Endodermal cell (in vitro differentiated cells): ENCODE measurements around the gene MGAT3. TPM values are rescaled to one million over a fixed set of nuclear protein-coding genes. Genes with fewer than 3 reads are reported as not detected.

Source experiments
- DNase-seq: peaks from one replicate; pipeline ENCODE4 v3.0.0-alpha.2; 2017
- H3K27ac ChIP-seq: 2 replicates; pipeline ENCODE4 v1.5.1; 2013; ENCODE audit warnings: mild to moderate bottlenecking, low read depth, low read length, moderate library complexity
- H3K27me3 ChIP-seq: 2 replicates; pipeline ENCODE4 v1.6.1; 2013; ENCODE audit warnings: mild to moderate bottlenecking, low read length, moderate library complexity; ENCODE audit not compliant: insufficient read depth, control insufficient read depth, poor library complexity, severe bottlenecking
- H3K36me3 ChIP-seq: 2 replicates; pipeline ENCODE4 v1.7.0; 2013; ENCODE audit warnings: mild to moderate bottlenecking, low read length, moderate library complexity; ENCODE audit not compliant: control insufficient read depth, insufficient read depth
- H3K4me1 ChIP-seq: one replicate; pipeline ENCODE4 v1.7.0; 2013; ENCODE audit warnings: low read length; ENCODE audit not compliant: control insufficient read depth, insufficient read depth
- H3K4me3 ChIP-seq: 2 replicates; pipeline ENCODE4 v1.5.1; 2013; ENCODE audit warnings: mild to moderate bottlenecking, low read length, moderate library complexity
- H3K9ac ChIP-seq: 2 replicates; pipeline ENCODE4 v1.6.1; 2013; ENCODE audit warnings: mild to moderate bottlenecking, low read length, moderate library complexity; ENCODE audit not compliant: poor library complexity, severe bottlenecking; ENCODE audit errors: extremely low read depth
- H3K9me3 ChIP-seq: 2 replicates; pipeline ENCODE4 v1.6.1; 2013; ENCODE audit warnings: mild to moderate bottlenecking, low read length, moderate library complexity; ENCODE audit not compliant: control insufficient read depth
- H3K27ac Mint-ChIP-seq: 2 replicates; pipeline ENCODE4 v1.8.0; 2020; ENCODE audit warnings: mixed read lengths
- H3K27me3 Mint-ChIP-seq: 2 replicates; pipeline ENCODE4 v1.8.0; 2021; ENCODE audit warnings: mild to moderate bottlenecking, mixed read lengths; ENCODE audit not compliant: insufficient read depth
- H3K36me3 Mint-ChIP-seq: 2 replicates; pipeline ENCODE4 v1.8.0; 2020; ENCODE audit warnings: low read depth, mixed read lengths
- H3K4me1 Mint-ChIP-seq: 2 replicates; pipeline ENCODE4 v1.8.0; 2020; ENCODE audit warnings: mixed read lengths
- H3K4me3 Mint-ChIP-seq: 2 replicates; pipeline ENCODE4 v1.8.0; 2020; ENCODE audit warnings: mild to moderate bottlenecking, moderate library complexity, mixed read lengths
- H3K9me3 Mint-ChIP-seq: 2 replicates; pipeline ENCODE4 v1.8.0; 2020; ENCODE audit warnings: mild to moderate bottlenecking, mixed read lengths
- WGBS, 2 experiments: methylation state at CpG; one replicate each; pipeline versions ENCODE4 v1.1.5 to v1.1.7; 2013; ENCODE audit warnings: missing lambda C conversion rate in 2 of 2, mixed read lengths in 1 of 2; ENCODE audit not compliant: insufficient coverage in 1 of 2, insufficient read length in 1 of 2; 5-methylcytosine and 5-hydroxymethylcytosine counted together
- total RNA-seq, 2 donors: library from RNA; stranded (reverse); fragmentation: NEBNext Ultra II Directional in 1 of 2; extraction: Animal tissue kit (Norgen Biotek cat#: 25700) in 1 of 2; gene quantifications; 2 replicates in 1 of 2; 3 replicates in 1 of 2; pipeline ENCODE4 v1.2.1, GENCODE V29; 2021
- TF ChIP-seq, protein P1 (sequence below): fragments of 200-600 bp; sonication (generic); conservative IDR thresholded peaks from 2 replicates; pipeline ENCODE4 v1.5.0; 2021; ENCODE audit warnings: antibody characterized with exemption, mild to moderate bottlenecking

MGAT3 gene
- total RNA-seq, 2 donors from 2014 or later, result 9.0 to 16.7 TPM

DNA sequence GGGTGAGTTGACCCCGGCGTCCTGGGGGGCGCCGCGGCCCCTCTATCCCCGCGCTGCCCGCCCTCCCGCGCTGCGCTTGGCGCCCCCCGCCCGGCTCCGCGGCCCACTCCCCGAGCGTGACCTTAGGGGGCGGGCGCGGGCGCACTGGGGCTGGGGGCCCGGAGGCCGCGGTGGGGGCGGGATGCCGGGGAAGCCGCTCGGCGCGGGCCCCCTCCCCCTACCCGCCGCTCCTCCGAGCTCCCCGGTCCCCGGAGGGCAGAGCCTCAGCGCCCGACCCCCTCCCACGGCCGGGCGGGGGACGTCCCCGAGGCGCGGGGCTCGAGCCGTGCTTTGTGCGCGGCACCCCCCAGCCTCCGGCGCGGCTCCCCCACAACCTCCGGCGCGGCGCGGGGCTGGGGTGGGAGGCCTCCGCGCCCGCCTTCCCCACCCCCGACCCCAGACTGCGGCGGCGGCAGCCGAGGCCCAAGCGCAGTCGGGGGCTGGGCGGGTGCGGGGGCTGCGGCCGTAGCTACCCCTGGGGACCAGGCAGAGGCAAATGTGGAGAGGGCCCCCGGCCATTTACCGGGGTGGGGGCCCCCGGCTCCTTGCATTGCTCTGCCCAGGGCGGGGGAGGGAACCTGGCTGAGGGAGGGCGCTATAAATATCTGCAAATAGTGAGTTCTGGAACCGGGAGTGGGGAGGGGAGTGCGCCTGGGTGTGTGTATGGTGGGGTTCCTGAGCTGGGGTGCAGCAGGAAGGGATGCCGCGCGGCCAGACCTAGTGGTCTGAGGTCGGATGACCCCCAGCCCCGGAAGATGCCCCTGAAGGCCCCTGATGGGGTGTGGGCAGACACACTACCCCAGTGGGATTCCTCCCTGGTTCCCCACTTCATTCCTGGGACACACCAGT is 988 bp downstream of the MGAT3 start:
- no peak overlapping the region for H3K27ac Mint-ChIP-seq
- no peaks in the 10 kb centered on the region for H3K9me3 Mint-ChIP-seq
- TF ChIP-seq, protein P1, sequence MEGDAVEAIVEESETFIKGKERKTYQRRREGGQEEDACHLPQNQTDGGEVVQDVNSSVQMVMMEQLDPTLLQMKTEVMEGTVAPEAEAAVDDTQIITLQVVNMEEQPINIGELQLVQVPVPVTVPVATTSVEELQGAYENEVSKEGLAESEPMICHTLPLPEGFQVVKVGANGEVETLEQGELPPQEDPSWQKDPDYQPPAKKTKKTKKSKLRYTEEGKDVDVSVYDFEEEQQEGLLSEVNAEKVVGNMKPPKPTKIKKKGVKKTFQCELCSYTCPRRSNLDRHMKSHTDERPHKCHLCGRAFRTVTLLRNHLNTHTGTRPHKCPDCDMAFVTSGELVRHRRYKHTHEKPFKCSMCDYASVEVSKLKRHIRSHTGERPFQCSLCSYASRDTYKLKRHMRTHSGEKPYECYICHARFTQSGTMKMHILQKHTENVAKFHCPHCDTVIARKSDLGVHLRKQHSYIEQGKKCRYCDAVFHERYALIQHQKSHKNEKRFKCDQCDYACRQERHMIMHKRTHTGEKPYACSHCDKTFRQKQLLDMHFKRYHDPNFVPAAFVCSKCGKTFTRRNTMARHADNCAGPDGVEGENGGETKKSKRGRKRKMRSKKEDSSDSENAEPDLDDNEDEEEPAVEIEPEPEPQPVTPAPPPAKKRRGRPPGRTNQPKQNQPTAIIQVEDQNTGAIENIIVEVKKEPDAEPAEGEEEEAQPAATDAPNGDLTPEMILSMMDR, result no peak
- Histone ChIP-seq H3K36me3 (no peaks in the 10 kb centered on the region), H3K4me3 (peak overlapping the region; percentile 80), H3K27ac (no peak overlapping the region), H3K27me3 (peaks cover 20% of the 10 kb centered on the region), H3K9me3 (no peaks in the 10 kb centered on the region), H3K9ac (peak overlapping the region; percentile 44), H3K4me1 (peaks cover 15% of the 10 kb centered on the region)
- H3K36me3 Mint-ChIP-seq, result no peaks in the 10 kb centered on the region
- peaks cover 13% of the 10 kb centered on the region for H3K4me1 Mint-ChIP-seq
- H3K4me3 Mint-ChIP-seq, result peak overlapping the region; percentile 66
- DNase-seq, result no peak
- peaks cover 45% of the 10 kb centered on the region for H3K27me3 Mint-ChIP-seq
- 0 to 2% methylated on average over 13 to 83 of the region's 83 CpGs for WGBS, 2 experiments

DNA sequence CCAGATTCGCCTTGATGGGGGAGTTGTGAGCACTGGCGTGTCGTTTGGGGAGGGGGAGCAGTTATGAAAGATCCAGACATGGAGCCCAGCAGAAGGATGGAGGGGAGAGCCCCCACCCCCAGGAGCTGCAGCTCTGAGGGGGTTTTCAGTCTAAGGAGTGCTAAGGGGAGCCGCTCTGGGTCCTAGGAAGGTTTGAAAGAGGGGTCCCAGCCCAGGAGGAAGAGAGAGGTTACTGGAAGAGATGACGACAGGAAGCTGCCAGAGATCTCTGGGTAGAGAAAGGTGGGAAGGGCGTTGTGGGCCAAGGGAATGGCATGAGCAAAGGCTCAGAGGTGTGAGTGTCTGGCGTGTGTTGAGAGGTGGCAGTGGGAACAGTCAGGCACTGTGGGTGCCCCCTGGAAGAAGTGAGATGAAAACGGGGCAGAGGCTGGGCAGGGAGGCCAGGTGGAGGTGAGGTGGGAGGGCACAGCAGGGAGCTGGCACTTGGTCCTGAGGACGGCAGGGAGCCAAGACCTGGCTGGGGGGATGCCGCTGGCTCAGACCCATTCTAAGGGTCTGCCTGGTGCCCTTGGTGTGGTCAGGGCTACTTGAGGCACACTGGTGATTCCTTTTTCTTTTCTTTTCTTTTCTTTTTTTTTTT is 1.8 kb downstream of the MGAT3 start:
- no peaks in the 10 kb centered on the region for H3K9me3 Mint-ChIP-seq
- no peak for DNase-seq
- no peak overlapping the region for H3K27ac Mint-ChIP-seq
- Histone ChIP-seq H3K27ac (no peak overlapping the region), H3K4me1 (peaks cover 15% of the 10 kb centered on the region), H3K9ac (peak overlapping the region; percentile 44), H3K9me3 (no peaks in the 10 kb centered on the region), H3K4me3 (peak overlapping the region; percentile 80), H3K27me3 (peaks cover 20% of the 10 kb centered on the region), H3K36me3 (no peaks in the 10 kb centered on the region)
- peaks cover 13% of the 10 kb centered on the region for H3K4me1 Mint-ChIP-seq
- TF ChIP-seq, protein P1, result no peak
- H3K27me3 Mint-ChIP-seq, result peaks cover 45% of the 10 kb centered on the region
- no peaks in the 10 kb centered on the region for H3K36me3 Mint-ChIP-seq
- peak overlapping the region; percentile 66 for H3K4me3 Mint-ChIP-seq
- 60 to 76% methylated on average over 5 to 10 of the region's 10 CpGs for WGBS, 2 experiments

DNA sequence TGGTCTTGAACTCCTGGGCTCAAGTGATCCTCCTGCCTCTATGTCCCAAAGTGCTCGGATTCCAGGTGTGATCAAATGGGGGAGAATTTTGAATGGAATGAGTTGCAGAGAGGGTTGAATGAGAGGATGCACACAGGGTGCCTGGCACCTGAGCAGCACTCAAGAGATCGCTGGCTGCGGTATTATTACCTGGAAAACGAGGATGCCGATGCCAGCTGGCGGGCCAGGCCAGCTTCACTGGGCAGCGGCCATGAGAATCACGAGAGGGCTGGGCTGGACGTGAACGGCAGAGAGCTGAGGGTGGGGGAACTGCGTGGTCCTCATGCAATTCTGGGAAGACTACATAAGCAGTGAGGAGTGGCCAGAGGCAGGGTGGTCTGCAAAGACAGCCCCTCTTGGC is 2.9 kb downstream of the MGAT3 start:
- H3K4me3 ChIP-seq, result no peak overlapping the region
- Mint-ChIP-seq H3K9me3 (no peaks in the 10 kb centered on the region), H3K27ac (no peak overlapping the region), H3K36me3 (no peaks in the 10 kb centered on the region), H3K27me3 (peaks cover 39% of the 10 kb centered on the region), H3K4me3 (no peak overlapping the region), H3K4me1 (peaks cover 4% of the 10 kb centered on the region)
- no peak overlapping the region for H3K9ac ChIP-seq
- no peaks in the 10 kb centered on the region for H3K9me3 ChIP-seq
- no peak for DNase-seq
- peaks cover 20% of the 10 kb centered on the region for H3K27me3 ChIP-seq
- no peak overlapping the region for H3K27ac ChIP-seq
- no peaks in the 10 kb centered on the region for H3K36me3 ChIP-seq
- TF ChIP-seq, protein P1, result no peak
- peaks cover 4% of the 10 kb centered on the region for H3K4me1 ChIP-seq
- 85 to 88% methylated on average over 11 of the region's 11 CpGs for WGBS, 2 experiments
